Keratinocyte (primary cell): ENCODE data around the gene PNKP. TPM values are rescaled to one million over a fixed set of nuclear protein-coding genes. Genes with fewer than 3 reads are reported as not detected.

Source experiments
- DNase-seq: peaks from one replicate; pipeline ENCODE4 v3.0.0-alpha.2; 2011; ENCODE audit warnings: low read depth, missing footprints, low spot score
- FAIRE-seq: peaks from 2 replicates; lab custom pipeline; 2011; peaks lifted over from hg19 to GRCh38; lab: Jason Lieb, UNC
- H2AFZ ChIP-seq: 2 replicates; pipeline ENCODE4 v1.6.0; 2012; ENCODE audit warnings: low read length, control low read depth, inconsistent platforms; ENCODE audit not compliant: control insufficient read depth
- H3K27ac ChIP-seq: 2 replicates; pipeline ENCODE4 v1.5.1; 2011; ENCODE audit warnings: low read length; ENCODE audit not compliant: control insufficient read depth, insufficient read depth
- H3K27me3 ChIP-seq: 3 replicates; pipeline ENCODE4 v1.6.0; 2011; ENCODE audit warnings: low read length; ENCODE audit not compliant: control insufficient read depth, insufficient read depth; ENCODE audit errors: extremely low read depth
- H3K36me3 ChIP-seq, 2 experiments: 2 replicates in 1 of 2; 3 replicates in 1 of 2; pipeline ENCODE4 v1.5.1; 2011; ENCODE audit warnings: low read length in 2 of 2, mild to moderate bottlenecking in 1 of 2; ENCODE audit not compliant: control insufficient read depth in 2 of 2, insufficient read depth in 2 of 2; ENCODE audit errors: extremely low read depth in 1 of 2
- H3K4me1 ChIP-seq: 3 replicates; pipeline ENCODE4 v1.5.1; 2011; ENCODE audit warnings: low read length; ENCODE audit not compliant: control insufficient read depth, insufficient read depth; ENCODE audit errors: extremely low read depth
- H3K4me2 ChIP-seq: 3 replicates; pipeline ENCODE4 v1.6.0; 2011; ENCODE audit warnings: low read depth, low read length; ENCODE audit not compliant: control insufficient read depth, insufficient read depth; ENCODE audit errors: extremely low read depth
- H3K4me3 ChIP-seq, 3 experiments: fragments of 200-600 bp in 1 of 3; sonication (generic) in 1 of 3; 2 replicates in 2 of 3; 3 replicates in 1 of 3; pipeline ENCODE4 v1.5.1; 2011 to 2016; ENCODE audit warnings: low read length in 3 of 3, mild to moderate bottlenecking in 3 of 3, control low read depth in 2 of 3, inconsistent platforms in 1 of 3, low read depth in 1 of 3, mixed read lengths in 1 of 3, mixed run types in 1 of 3, moderate library complexity in 1 of 3; ENCODE audit not compliant: control insufficient read depth in 2 of 3, insufficient read depth in 2 of 3; ENCODE audit errors: extremely low read depth in 1 of 3
- H3K79me2 ChIP-seq: 2 replicates; pipeline ENCODE4 v1.6.0; 2012; ENCODE audit warnings: low read length; ENCODE audit not compliant: control insufficient read depth, insufficient read depth
- H3K9ac ChIP-seq: 3 replicates; pipeline ENCODE4 v1.6.0; 2011; ENCODE audit warnings: low read length; ENCODE audit not compliant: control insufficient read depth, insufficient read depth; ENCODE audit errors: extremely low read depth
- H3K9me1 ChIP-seq: 3 replicates; pipeline ENCODE4 v1.6.0; 2011; ENCODE audit warnings: low read length; ENCODE audit not compliant: control insufficient read depth, insufficient read depth; ENCODE audit errors: extremely low read depth
- H3K9me3 ChIP-seq: 2 replicates; pipeline ENCODE4 v1.5.1; 2012; ENCODE audit warnings: low read depth, low read length; ENCODE audit not compliant: control insufficient read depth
- H4K20me1 ChIP-seq: 3 replicates; pipeline ENCODE4 v1.6.0; 2011; ENCODE audit warnings: low read length; ENCODE audit not compliant: control insufficient read depth, insufficient read depth; ENCODE audit errors: extremely low read depth
- CTCF ChIP-seq, 3 experiments: IDR thresholded peaks in 1 of 3; conservative IDR thresholded peaks in 1 of 3; optimal IDR thresholded peaks in 1 of 3; 2 replicates in 2 of 3; 3 replicates in 1 of 3; pipeline versions ENCODE3 to v1.5.1; 2011; ENCODE audit warnings: low read length in 3 of 3, mild to moderate bottlenecking in 3 of 3, moderate library complexity in 2 of 3, control low read depth in 1 of 3, inconsistent platforms in 1 of 3; ENCODE audit not compliant: insufficient read depth in 2 of 3; ENCODE audit errors: extremely low read depth in 1 of 3
- EZH2 ChIP-seq: IDR thresholded peaks from one replicate; pipeline ENCODE4 v1.6.1; 2012; ENCODE audit warnings: inconsistent platforms, mild to moderate bottlenecking, low read length, moderate library complexity
- dilution Hi-C: fragments of 300-500 bp; cut with MboI; formaldehyde crosslinking; loops from one replicate; pipeline ENCODE4 v1.7.0; 2020; ENCODE audit warnings: low sequenced_read_pairs; ENCODE audit not compliant: extremely low pct_ligation_motif_present
- polyA plus RNA-seq, 5 experiments: library from polyadenylated mRNA; depleted of rRNA in 3 of 5; stranded (reverse) in 3 of 5; stranded (forward) in 1 of 5; unstranded in 1 of 5; fragments of >200 nt; gene quantifications; 1 replicate in 1 of 5; 2 replicates in 3 of 5; 3 replicates in 1 of 5; pipeline versions ENCODE4 v1.2.1 to v1.2.3, GENCODE V29; 2011 to 2012; ENCODE audit warnings: missing spikeins in 2 of 5, low read depth in 1 of 5, low replicate concordance in 1 of 5

The PNKP gene
- polyA plus RNA-seq, 1 donor (not counting 4 experiments of a cell fraction or from before 2014, with no cell fraction given) = 19.3 TPM

- FAIRE-seq (peak; percentile 94), DNase-seq (peak; percentile 99)
These were observed 9.9 kb upstream of the PNKP start, which contains the start of the genes AKT1S1 and TBC1D17 for GRCh38 chr19:49877020-49877878. Gene AKT1S1 (minus strand): TSS chr19:49877355. CDS start chr19:49873295, 4,060 bp downstream. Gene TBC1D17 (plus strand): TSS chr19:49877702. CDS start chr19:49877724, 22 bp downstream.

DNA sequence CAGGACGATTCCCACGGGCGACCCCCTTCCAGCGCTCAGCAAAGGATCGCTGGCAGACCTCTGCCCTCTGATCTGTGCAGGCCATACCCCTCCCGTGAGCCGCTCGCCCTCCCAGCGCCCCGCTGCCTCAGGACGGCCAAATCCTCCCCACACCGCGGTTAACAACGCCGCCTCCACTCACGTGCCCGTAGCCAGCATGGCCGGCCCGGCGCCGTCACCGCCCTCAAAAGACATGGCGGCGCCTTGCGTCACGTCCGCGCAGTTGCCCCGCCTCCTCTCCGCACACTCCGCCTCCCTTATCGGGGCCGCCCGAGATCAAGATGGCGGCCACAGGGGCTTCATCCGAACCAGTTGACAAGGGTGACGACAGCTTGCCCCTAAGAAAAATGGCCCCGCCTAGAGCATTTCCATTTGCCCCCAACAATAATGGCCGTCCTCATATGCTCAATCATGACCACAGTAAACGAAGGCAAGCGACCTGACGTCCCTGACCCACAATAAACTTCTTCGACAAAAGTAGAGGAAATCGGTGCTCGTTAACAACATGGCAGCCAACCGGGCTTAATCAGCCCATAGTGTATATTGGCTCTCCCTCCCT lies 9.1 kb upstream of the PNKP start:
- FAIRE-seq (peak; percentile 75), DNase-seq (peak; percentile 90)
- Histone ChIP-seq H2AFZ (peak overlapping the region; percentile 99), H3K79me2 (peaks cover 36% of the 10 kb centered on the region), H3K9me1 (no peaks in the 10 kb centered on the region), H3K27me3 (no peaks in the 10 kb centered on the region), H4K20me1 (no peaks in the 10 kb centered on the region), H3K4me1 (peaks cover 23% of the 10 kb centered on the region), H3K9me3 (no peaks in the 10 kb centered on the region), H3K9ac (peak overlapping the region; percentile 99), H3K4me2 (peak overlapping the region; percentile 98), H3K4me3 (peak overlapping the region; percentile 92 to 95 (median 94)), H3K36me3 (peaks cover 22 to 23% of the 10 kb centered on the region in 2 experiments), H3K27ac (peak overlapping the region; percentile 100)
- TF ChIP-seq CTCF (optimal IDR thresholded peaks at IDR 0.05 in 1 of 3, IDR thresholded peaks at IDR 0.05 in 1 of 3, conservative IDR thresholded peaks at IDR 0.05 in 1 of 3; ENCODE audit: extremely low read depth in 1 of 3, insufficient read depth in 2 of 3, low read length in 3 of 3) = no peak
- no peak for TF ChIP-seq EZH2
- dilution Hi-C loops = no loop called here

More at GRCh38 chr19:49877020-49877878, 9.9 kb upstream of the PNKP start, which contains the start of the genes AKT1S1 and TBC1D17:
- Histone ChIP-seq H3K4me1 (peaks cover 23% of the 10 kb centered on the region), H3K9me3 (no peaks in the 10 kb centered on the region), H2AFZ (peak within 1 kb of the TSS; percentile 99), H3K27ac (peak within 1 kb of the TSS; percentile 100), H3K27me3 (no peaks in the 10 kb centered on the region), H4K20me1 (no peaks in the 10 kb centered on the region), H3K4me2 (peak within 1 kb of the TSS; percentile 98), H3K36me3 (peaks cover 22 to 23% of the 10 kb centered on the region in 2 experiments), H3K9me1 (no peaks in the 10 kb centered on the region), H3K4me3 (peak within 1 kb of the TSS; percentile 92 to 95 (median 94)), H3K79me2 (peaks cover 36% of the 10 kb centered on the region), H3K9ac (peak within 1 kb of the TSS; percentile 99)
- TF ChIP-seq CTCF (optimal IDR thresholded peaks at IDR 0.05 in 1 of 3, IDR thresholded peaks at IDR 0.05 in 1 of 3, conservative IDR thresholded peaks at IDR 0.05 in 1 of 3; ENCODE audit: extremely low read depth in 1 of 3, insufficient read depth in 2 of 3, low read length in 3 of 3) (no peak), EZH2 (no peak)
- dilution Hi-C loops = no loop called here
